Liver (tissue), 3 donors: ENCODE results near the gene CLEC1A.

Experiments
- EGR1 ChIP-seq, 2 donors: IDR thresholded peaks; 2 replicates each; pipeline ENCODE4 v1.6.1; 2016 to 2018; ENCODE audit warnings: antibody characterized with exemption in 2 of 2, low read depth in 2 of 2
- FOXA1 ChIP-seq: IDR thresholded peaks from 2 replicates; pipeline ENCODE4 v1.6.1; 2016; ENCODE audit warnings: antibody characterized with exemption
- GABPA ChIP-seq, 2 donors: IDR thresholded peaks in 1 of 2; conservative IDR thresholded peaks in 1 of 2; 2 replicates each; pipeline ENCODE4 v1.6.1; 2016; ENCODE audit warnings: antibody characterized with exemption in 2 of 2, mild to moderate bottlenecking in 1 of 2, moderate library complexity in 1 of 2
- HNF4G ChIP-seq: IDR thresholded peaks from 2 replicates; pipeline ENCODE4 v1.6.1; 2016; ENCODE audit warnings: antibody characterized with exemption
- JUND ChIP-seq, 2 donors: IDR thresholded peaks; 2 replicates each; pipeline ENCODE4 v1.6.1; 2016; ENCODE audit warnings: antibody characterized with exemption in 2 of 2
- NR2F2 ChIP-seq: IDR thresholded peaks from 2 replicates; pipeline ENCODE4 v1.6.1; 2016; ENCODE audit warnings: antibody characterized with exemption
- RAD21 ChIP-seq, 2 donors: IDR thresholded peaks; 2 replicates each; pipeline ENCODE4 v1.6.1; 2016; ENCODE audit warnings: antibody characterized with exemption in 2 of 2, mild to moderate bottlenecking in 2 of 2
- TAF1 ChIP-seq: conservative IDR thresholded peaks from 2 replicates; pipeline ENCODE4 v1.6.1; 2016; ENCODE audit warnings: antibody characterized with exemption, mild to moderate bottlenecking
- TF ChIP-seq, protein P1 (sequence below): fragments of 150-350 bp; IDR thresholded peaks from 2 replicates; pipeline ENCODE4 v1.5.1; 2017; ENCODE audit warnings: improper control_type of control experiment, low read depth, low read length; ENCODE audit not compliant: missing input control
- TF ChIP-seq, protein P2 (sequence below): IDR thresholded peaks from 2 replicates; pipeline ENCODE4 v1.6.1; 2016; ENCODE audit warnings: antibody characterized with exemption
- TF ChIP-seq, protein P3 (sequence below): IDR thresholded peaks from 2 replicates; pipeline ENCODE4 v1.6.1; 2016; ENCODE audit warnings: antibody characterized with exemption
- TF ChIP-seq, protein P4 (sequence below): IDR thresholded peaks from 2 replicates; pipeline ENCODE4 v1.6.1; 2016; ENCODE audit warnings: antibody characterized with exemption, mild to moderate bottlenecking
- donor health status: healthy.
- donor health status: healthy.

DNA sequence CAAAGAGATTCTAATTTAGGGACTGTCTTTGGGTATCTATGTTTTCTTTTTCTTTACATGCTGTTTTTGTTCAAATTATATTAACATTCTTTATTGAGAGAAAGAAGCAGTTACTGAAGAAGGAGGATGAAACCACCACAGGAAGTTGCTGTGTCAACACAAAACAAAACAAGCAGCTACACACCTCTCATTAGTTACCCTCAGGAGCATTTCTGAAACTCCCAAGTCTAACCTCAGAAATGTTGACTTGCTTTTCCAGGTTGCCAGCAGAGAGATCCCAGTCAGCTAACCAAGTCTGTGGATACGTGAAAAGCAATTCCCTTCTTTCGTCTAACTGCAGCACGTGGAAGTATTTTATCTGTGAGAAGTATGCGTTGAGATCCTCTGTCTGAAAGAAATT is 33.5 kb downstream of the CLEC1A start:
- TF ChIP-seq, protein P1, sequence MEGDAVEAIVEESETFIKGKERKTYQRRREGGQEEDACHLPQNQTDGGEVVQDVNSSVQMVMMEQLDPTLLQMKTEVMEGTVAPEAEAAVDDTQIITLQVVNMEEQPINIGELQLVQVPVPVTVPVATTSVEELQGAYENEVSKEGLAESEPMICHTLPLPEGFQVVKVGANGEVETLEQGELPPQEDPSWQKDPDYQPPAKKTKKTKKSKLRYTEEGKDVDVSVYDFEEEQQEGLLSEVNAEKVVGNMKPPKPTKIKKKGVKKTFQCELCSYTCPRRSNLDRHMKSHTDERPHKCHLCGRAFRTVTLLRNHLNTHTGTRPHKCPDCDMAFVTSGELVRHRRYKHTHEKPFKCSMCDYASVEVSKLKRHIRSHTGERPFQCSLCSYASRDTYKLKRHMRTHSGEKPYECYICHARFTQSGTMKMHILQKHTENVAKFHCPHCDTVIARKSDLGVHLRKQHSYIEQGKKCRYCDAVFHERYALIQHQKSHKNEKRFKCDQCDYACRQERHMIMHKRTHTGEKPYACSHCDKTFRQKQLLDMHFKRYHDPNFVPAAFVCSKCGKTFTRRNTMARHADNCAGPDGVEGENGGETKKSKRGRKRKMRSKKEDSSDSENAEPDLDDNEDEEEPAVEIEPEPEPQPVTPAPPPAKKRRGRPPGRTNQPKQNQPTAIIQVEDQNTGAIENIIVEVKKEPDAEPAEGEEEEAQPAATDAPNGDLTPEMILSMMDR, result no peak
- TF ChIP-seq GABPA (IDR thresholded peaks at IDR 0.05 in 1 of 2, conservative IDR thresholded peaks at IDR 0.05 in 1 of 2), result no peak
- no peak for TF ChIP-seq JUND (IDR thresholded peaks at IDR 0.05)
- TF ChIP-seq, protein P2, sequence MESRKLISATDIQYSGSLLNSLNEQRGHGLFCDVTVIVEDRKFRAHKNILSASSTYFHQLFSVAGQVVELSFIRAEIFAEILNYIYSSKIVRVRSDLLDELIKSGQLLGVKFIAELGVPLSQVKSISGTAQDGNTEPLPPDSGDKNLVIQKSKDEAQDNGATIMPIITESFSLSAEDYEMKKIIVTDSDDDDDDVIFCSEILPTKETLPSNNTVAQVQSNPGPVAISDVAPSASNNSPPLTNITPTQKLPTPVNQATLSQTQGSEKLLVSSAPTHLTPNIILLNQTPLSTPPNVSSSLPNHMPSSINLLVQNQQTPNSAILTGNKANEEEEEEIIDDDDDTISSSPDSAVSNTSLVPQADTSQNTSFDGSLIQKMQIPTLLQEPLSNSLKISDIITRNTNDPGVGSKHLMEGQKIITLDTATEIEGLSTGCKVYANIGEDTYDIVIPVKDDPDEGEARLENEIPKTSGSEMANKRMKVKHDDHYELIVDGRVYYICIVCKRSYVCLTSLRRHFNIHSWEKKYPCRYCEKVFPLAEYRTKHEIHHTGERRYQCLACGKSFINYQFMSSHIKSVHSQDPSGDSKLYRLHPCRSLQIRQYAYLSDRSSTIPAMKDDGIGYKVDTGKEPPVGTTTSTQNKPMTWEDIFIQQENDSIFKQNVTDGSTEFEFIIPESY, result no peak
- TF ChIP-seq, protein P3, sequence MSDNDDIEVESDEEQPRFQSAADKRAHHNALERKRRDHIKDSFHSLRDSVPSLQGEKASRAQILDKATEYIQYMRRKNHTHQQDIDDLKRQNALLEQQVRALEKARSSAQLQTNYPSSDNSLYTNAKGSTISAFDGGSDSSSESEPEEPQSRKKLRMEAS, result no peak
- TF ChIP-seq TAF1, result no peak
- no peak for TF ChIP-seq HNF4G
- no peak for TF ChIP-seq EGR1 (IDR thresholded peaks at IDR 0.05; ENCODE audit: low read depth in 2 of 2)
- TF ChIP-seq, protein P4, sequence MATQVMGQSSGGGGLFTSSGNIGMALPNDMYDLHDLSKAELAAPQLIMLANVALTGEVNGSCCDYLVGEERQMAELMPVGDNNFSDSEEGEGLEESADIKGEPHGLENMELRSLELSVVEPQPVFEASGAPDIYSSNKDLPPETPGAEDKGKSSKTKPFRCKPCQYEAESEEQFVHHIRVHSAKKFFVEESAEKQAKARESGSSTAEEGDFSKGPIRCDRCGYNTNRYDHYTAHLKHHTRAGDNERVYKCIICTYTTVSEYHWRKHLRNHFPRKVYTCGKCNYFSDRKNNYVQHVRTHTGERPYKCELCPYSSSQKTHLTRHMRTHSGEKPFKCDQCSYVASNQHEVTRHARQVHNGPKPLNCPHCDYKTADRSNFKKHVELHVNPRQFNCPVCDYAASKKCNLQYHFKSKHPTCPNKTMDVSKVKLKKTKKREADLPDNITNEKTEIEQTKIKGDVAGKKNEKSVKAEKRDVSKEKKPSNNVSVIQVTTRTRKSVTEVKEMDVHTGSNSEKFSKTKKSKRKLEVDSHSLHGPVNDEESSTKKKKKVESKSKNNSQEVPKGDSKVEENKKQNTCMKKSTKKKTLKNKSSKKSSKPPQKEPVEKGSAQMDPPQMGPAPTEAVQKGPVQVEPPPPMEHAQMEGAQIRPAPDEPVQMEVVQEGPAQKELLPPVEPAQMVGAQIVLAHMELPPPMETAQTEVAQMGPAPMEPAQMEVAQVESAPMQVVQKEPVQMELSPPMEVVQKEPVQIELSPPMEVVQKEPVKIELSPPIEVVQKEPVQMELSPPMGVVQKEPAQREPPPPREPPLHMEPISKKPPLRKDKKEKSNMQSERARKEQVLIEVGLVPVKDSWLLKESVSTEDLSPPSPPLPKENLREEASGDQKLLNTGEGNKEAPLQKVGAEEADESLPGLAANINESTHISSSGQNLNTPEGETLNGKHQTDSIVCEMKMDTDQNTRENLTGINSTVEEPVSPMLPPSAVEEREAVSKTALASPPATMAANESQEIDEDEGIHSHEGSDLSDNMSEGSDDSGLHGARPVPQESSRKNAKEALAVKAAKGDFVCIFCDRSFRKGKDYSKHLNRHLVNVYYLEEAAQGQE, result no peak
- no peak for TF ChIP-seq NR2F2
- TF ChIP-seq RAD21 (IDR thresholded peaks at IDR 0.05), result no peak
- TF ChIP-seq FOXA1, result no peak
